Skin of body (tissue), 2 donors: ENCODE results near the gene ENTPD1. TPM values are rescaled to one million over a fixed set of nuclear protein-coding genes. Genes with fewer than 3 reads are reported as not detected.
A peak's percentile ranks its signal among the peaks of the same experiment; 100 is the strongest.
"Not testable (repeated sequence)": the region's sequence is repeated elsewhere in the genome, so short reads cannot be mapped to it uniquely, and the experiment has no call there.

ENCODE experiments used
- DNase-seq: peaks from one replicate; lab custom pipeline; 2025; lab: John Stamatoyannopoulos, UW
- total RNA-seq: library from RNA; depleted of rRNA; stranded (reverse); fragments of >200 nt; gene quantifications from one replicate; pipeline ENCODE4 v1.2.3, GENCODE V29; 2014

The ENTPD1 gene
- total RNA-seq: 26.0 TPM

- no peak for DNase-seq
These were observed at the start of gene ENTPD1 for GRCh38 chr10:95756041-95756761. ENTPD1 (plus strand) TSS chr10:95756163; CDS start chr10:95756240, 77 bp downstream.

- DNase-seq: no peak
These were observed 49.4 kb upstream of the ENTPD1 start for GRCh38 chr10:95706573-95706972.

GRCh38 chr10:95706990-95707389 lies 49.0 kb upstream of the ENTPD1 start:
- no peak for DNase-seq

GRCh38 chr10:95711492-95711891 lies 44.5 kb upstream of the ENTPD1 start:
- no peak for DNase-seq

- DNase-seq: no peak
These were observed 39.5 kb upstream of the ENTPD1 start for GRCh38 chr10:95716466-95716865.

GRCh38 chr10:95716866-95717265 lies 39.1 kb upstream of the ENTPD1 start:
- no peak for DNase-seq

GRCh38 chr10:95720745-95721144 lies 35.2 kb upstream of the ENTPD1 start:
- DNase-seq: not testable (repeated sequence)

- not testable (repeated sequence) for DNase-seq
These were observed 33.5 kb upstream of the ENTPD1 start for GRCh38 chr10:95722496-95722895.

GRCh38 chr10:95728526-95728925 lies 27.4 kb upstream of the ENTPD1 start:
- DNase-seq: no peak

GRCh38 chr10:95729323-95730055 lies 26.5 kb upstream of the ENTPD1 start:
- peak; percentile 19 for DNase-seq

GRCh38 chr10:95730233-95730632 lies 25.7 kb upstream of the ENTPD1 start:
- DNase-seq: no peak

- DNase-seq: not testable (repeated sequence)
These were observed 23.1 kb upstream of the ENTPD1 start for GRCh38 chr10:95732907-95733306.

GRCh38 chr10:95739056-95739455 lies 16.9 kb upstream of the ENTPD1 start:
- DNase-seq: no peak

GRCh38 chr10:95741807-95742467 lies 14.0 kb upstream of the ENTPD1 start:
- DNase-seq: peak; percentile 53

GRCh38 chr10:95742485-95742884 lies 13.5 kb upstream of the ENTPD1 start:
- DNase-seq: peak; percentile 41

GRCh38 chr10:95742962-95743535 lies 12.9 kb upstream of the ENTPD1 start:
- DNase-seq: no peak

GRCh38 chr10:95745501-95745900 lies 10.5 kb upstream of the ENTPD1 start:
- DNase-seq: no peak

- no peak for DNase-seq
These were observed 7.6 kb upstream of the ENTPD1 start for GRCh38 chr10:95748349-95748748.

GRCh38 chr10:95755511-95756004 lies 405 bp upstream of the ENTPD1 start:
- no peak for DNase-seq

GRCh38 chr10:95756809-95757684 lies 1.1 kb downstream of the ENTPD1 start:
- no peak for DNase-seq
